ENCODE results near the gene SYCN. TPM values are rescaled to one million over a fixed set of nuclear protein-coding genes. Genes with fewer than 3 reads are reported as not detected.

Gene SYCN
- total and polyA plus RNA-seq, 12 donors = 0.55 TPM; not detected in 11

- 89 to 91% methylated on average over 6 of the region's 6 CpGs for WGBS, 2 donors
- Histone ChIP-seq H3K27me3 (peaks cover 8 to 83% (median 66%) of the 10 kb centered on the region in 7 donors), H3K27ac (no peak overlapping the region), H3K36me3 (no peaks in the 10 kb centered on the region), H3K4me3 (no peak overlapping the region), H3K4me1 (no peaks in the 10 kb centered on the region), H3K9me3 (no peaks in the 10 kb centered on the region)
- no peak for ATAC-seq
- intact Hi-C loops (cut with DNase I) = no loop called here
- TF ChIP-seq CTCF (IDR thresholded peaks at IDR 0.05) = no peak
- DNase-seq = no peak
Observed at GRCh38 chr19:39206122-39206521, 2.1 kb upstream of the SYCN start.

- Histone ChIP-seq H3K36me3 (no peaks in the 10 kb centered on the region), H3K4me1 (no peaks in the 10 kb centered on the region), H3K4me3 (no peak overlapping the region), H3K9me3 (no peaks in the 10 kb centered on the region), H3K27ac (no peak overlapping the region), H3K27me3 (peaks cover 8 to 88% (median 74%) of the 10 kb centered on the region in 7 donors)
- 66 to 79% methylated on average over 3 of the region's 3 CpGs for WGBS, 2 donors
- ATAC-seq (no peak), DNase-seq (no peak)
- no peak for TF ChIP-seq CTCF (IDR thresholded peaks at IDR 0.05)
- intact Hi-C loops (cut with DNase I) = no loop called here
Observed at GRCh38 chr19:39205449-39205764, 1.3 kb upstream of the SYCN start.

GRCh38 chr19:39202998-39203355, 1.1 kb downstream of the SYCN start:
- Histone ChIP-seq H3K36me3 (no peaks in the 10 kb centered on the region), H3K27ac (no peak overlapping the region), H3K27me3 (peaks cover 8 to 99% (median 93%) of the 10 kb centered on the region in 7 donors), H3K4me1 (no peaks in the 10 kb centered on the region), H3K4me3 (no peak overlapping the region), H3K9me3 (no peaks in the 10 kb centered on the region)
- ATAC-seq (no peak), DNase-seq (no peak)
- intact Hi-C loops (cut with DNase I) = no loop called here
- no peak for TF ChIP-seq CTCF (IDR thresholded peaks at IDR 0.05)
- WGBS, 2 donors = 80 to 97% methylated on average over 1 of the region's 1 CpG

- Histone ChIP-seq H3K4me3 (no peak overlapping the region), H3K4me1 (peaks cover 0 to 5% (median 0%) of the 10 kb centered on the region in 9 donors), H3K36me3 (no peaks in the 10 kb centered on the region), H3K9me3 (no peaks in the 10 kb centered on the region), H3K27me3 (peaks cover 19 to 99% (median 99%) of the 10 kb centered on the region in 7 donors), H3K27ac (no peak overlapping the region)
- intact Hi-C loops (cut with DNase I) = no loop called here
- WGBS, 2 donors = 82 to 85% methylated on average over 3 of the region's 3 CpGs
- no peak for ATAC-seq
- no peak for TF ChIP-seq CTCF (IDR thresholded peaks at IDR 0.05)
- DNase-seq = no peak
Observed at GRCh38 chr19:39200803-39201115, 3.3 kb downstream of the SYCN start.
